Testis (tissue), 3 donors: Measurements from ENCODE around the gene ANKRD63. TPM values are rescaled to one million over a fixed set of nuclear protein-coding genes. Genes with fewer than 3 reads are reported as not detected.

Experiments used
- DNase-seq: peaks from one replicate; pipeline ENCODE4 v3.0.0-alpha.2; 2019
- H3K27ac ChIP-seq, 2 donors: fragments of 200-600 bp; sonication (generic); one replicate each; pipeline ENCODE4 v1.5.1; 2019
- H3K27me3 ChIP-seq: fragments of 200-600 bp; sonication (generic); one replicate; pipeline ENCODE4 v1.5.1; 2019
- H3K36me3 ChIP-seq: fragments of 200-600 bp; sonication (generic); one replicate; pipeline ENCODE4 v1.5.1; 2017; ENCODE audit warnings: low read depth; ENCODE audit errors: missing control alignments
- H3K4me1 ChIP-seq: fragments of 200-600 bp; sonication (generic); one replicate; pipeline ENCODE4 v1.5.1; 2019
- H3K4me3 ChIP-seq, 2 donors: fragments of 200-600 bp; sonication (generic); one replicate each; pipeline ENCODE4 v1.5.1; 2017 to 2019
- H3K9me3 ChIP-seq: fragments of 200-600 bp; sonication (generic); one replicate; pipeline ENCODE4 v1.5.1; 2017
- CTCF ChIP-seq, 3 experiments: fragments of 450-650 bp in 2 of 3; fragments of 200-600 bp in 1 of 3; sonication (generic) in 1 of 3; IDR thresholded peaks; one replicate each; pipeline ENCODE4 v1.5.1; 2016 to 2019; ENCODE audit warnings: antibody characterized with exemption in 3 of 3, mild to moderate bottlenecking in 2 of 3, moderate library complexity in 1 of 3
- POLR2A ChIP-seq: fragments of 450-650 bp; IDR thresholded peaks from one replicate; pipeline ENCODE4 v1.6.1; 2017; ENCODE audit warnings: antibody characterized with exemption, mild to moderate bottlenecking, moderate library complexity
- WGBS, 2 donors: methylation state at CpG; one replicate each; pipeline ENCODE4 v1.1.5; 2018; 5-methylcytosine and 5-hydroxymethylcytosine counted together
- intact Hi-C: fragments of 100-400 bp; cut with DNase I; formaldehyde crosslinking; loops from one replicate; pipeline ENCODE4 v1.15.1; 2023; ENCODE audit warnings: low total_unique reads
- polyA plus RNA-seq: library from polyadenylated mRNA; stranded (reverse); fragments of 350-450 nt; fragmentation: Illumina TruSeq; extraction: RNeasy Lipid Tissue Mini Kit (QIAGEN cat#74804); gene quantifications from one replicate; pipeline ENCODE4 v1.2.3, GENCODE V29; 2014; ENCODE audit warnings: low read depth, low replicate concordance; ENCODE audit not compliant: insufficient read depth
- total RNA-seq, 2 donors: library from RNA; depleted of rRNA; stranded (reverse); fragments of >200 nt; gene quantifications; one replicate each; pipeline ENCODE4 v1.2.3, GENCODE V29; 2016

The ANKRD63 gene
- total and polyA plus RNA-seq, 3 donors from 2014 or later: 3.1 to 11.8 TPM; not detected in 1

GRCh38 chr15:40247406-40247971 lies 35.4 kb downstream of the ANKRD63 start:
- H3K4me1 ChIP-seq: peaks cover 13% of the 10 kb centered on the region
- DNase-seq: no peak
- no peak overlapping the region for H3K4me3 ChIP-seq
- H3K27me3 ChIP-seq: no peaks in the 10 kb centered on the region
- H3K36me3 ChIP-seq: no peaks in the 10 kb centered on the region
- 82 to 86% methylated on average over 11 to 12 of the region's 12 CpGs for WGBS, 2 donors
- intact Hi-C loops: no loop called here
- TF ChIP-seq CTCF (IDR thresholded peaks at IDR 0.05) (no peak), POLR2A (no peak)
- no peaks in the 10 kb centered on the region for H3K9me3 ChIP-seq
- no peak overlapping the region for H3K27ac ChIP-seq

GRCh38 chr15:40246496-40247280 lies 36.2 kb downstream of the ANKRD63 start:
- no peak for DNase-seq
- Histone ChIP-seq H3K36me3 (no peaks in the 10 kb centered on the region), H3K4me3 (no peak overlapping the region), H3K4me1 (peaks cover 7% of the 10 kb centered on the region), H3K27me3 (no peaks in the 10 kb centered on the region), H3K27ac (no peak overlapping the region), H3K9me3 (no peaks in the 10 kb centered on the region)
- intact Hi-C loops: no loop called here
- TF ChIP-seq CTCF (IDR thresholded peaks at IDR 0.05): no peak
- 90 to 98% methylated on average over 7 to 8 of the region's 8 CpGs for WGBS, 2 donors

- WGBS, 2 donors: 90 to 92% methylated on average over 8 to 9 of the region's 9 CpGs
- TF ChIP-seq POLR2A (no peak), CTCF (IDR thresholded peaks at IDR 0.05) (no peak)
- intact Hi-C loops: no loop called here
- no peaks in the 10 kb centered on the region for H3K36me3 ChIP-seq
- H3K9me3 ChIP-seq: no peaks in the 10 kb centered on the region
- no peak overlapping the region for H3K4me3 ChIP-seq
- H3K27ac ChIP-seq: no peak overlapping the region
- no peaks in the 10 kb centered on the region for H3K27me3 ChIP-seq
- DNase-seq: no peak
- H3K4me1 ChIP-seq: peaks cover 1% of the 10 kb centered on the region
Observed at GRCh38 chr15:40245666-40246450, 37.0 kb downstream of the ANKRD63 start.

GRCh38 chr15:40244961-40245523 lies 37.8 kb downstream of the ANKRD63 start:
- 75 to 89% methylated on average over 5 of the region's 5 CpGs for WGBS, 2 donors
- H3K4me3 ChIP-seq: no peak overlapping the region
- no peaks in the 10 kb centered on the region for H3K36me3 ChIP-seq
- no peak overlapping the region for H3K27ac ChIP-seq
- intact Hi-C loops: no loop called here
- no peak for TF ChIP-seq CTCF (IDR thresholded peaks at IDR 0.05)
- TF ChIP-seq POLR2A: no peak
- no peaks in the 10 kb centered on the region for H3K9me3 ChIP-seq
- peaks cover under 1% of the 10 kb centered on the region for H3K4me1 ChIP-seq
- no peaks in the 10 kb centered on the region for H3K27me3 ChIP-seq
- peak; percentile 7 for DNase-seq
